ENCODE measurements around the gene LRRN4CL. TPM values are rescaled to one million over a fixed set of nuclear protein-coding genes. Genes with fewer than 3 reads are reported as not detected.

The LRRN4CL gene
- total RNA-seq, 1 donor from 2014 or later = 0.20 TPM

Other genes starting within 250 kb of the LRRN4CL start
- 476 to 526 TPM (median 514 TPM) in 3 replicates for gene AHNAK, start 142.7 kb downstream of the LRRN4CL start, total RNA-seq
- 1,000 to 1,202 TPM (median 1,017 TPM) in 3 replicates for gene EEF1G, start 115.6 kb downstream of the LRRN4CL start, total RNA-seq
- 9.6 to 15.2 TPM (median 11.8 TPM) in 3 replicates for gene TUT1, start 98.0 kb downstream of the LRRN4CL start, total RNA-seq
- 81.7 to 89.3 TPM (median 83.0 TPM) in 3 replicates for gene MTA2, start 87.7 kb downstream of the LRRN4CL start, total RNA-seq
- gene EML3, start 76.8 kb downstream of the LRRN4CL start, total RNA-seq = 55.2 to 76.6 TPM (median 58.9 TPM) in 3 replicates
- 2.4 to 5.8 TPM (median 3.5 TPM) in 3 replicates for gene ROM1, start 76.3 kb downstream of the LRRN4CL start, total RNA-seq
- 35.3 to 40.1 TPM (median 37.7 TPM) in 3 replicates for gene B3GAT3, start 67.5 kb downstream of the LRRN4CL start, total RNA-seq
- gene GANAB, start 42.9 kb downstream of the LRRN4CL start, total RNA-seq = 348 to 394 TPM (median 359 TPM) in 3 replicates
- 17.0 to 18.1 TPM (median 17.2 TPM) in 3 replicates for gene INTS5, start 36.2 kb downstream of the LRRN4CL start, total RNA-seq
- 39.0 to 61.1 TPM (median 47.5 TPM) in 3 replicates for gene C11orf98, start 24.3 kb downstream of the LRRN4CL start, total RNA-seq
- 7.8 to 8.4 TPM (median 8.4 TPM) in 3 replicates for gene CSKMT, start 24.2 kb downstream of the LRRN4CL start, total RNA-seq
- gene UQCC3, start 17.9 kb downstream of the LRRN4CL start, total RNA-seq = 4.8 to 5.7 TPM (median 5.5 TPM) in 3 replicates
- gene LBHD1, start 17.3 kb downstream of the LRRN4CL start, total RNA-seq = 2.8 to 8.3 TPM (median 4.2 TPM) in 3 replicates
- gene UBXN1, start 10.5 kb downstream of the LRRN4CL start, total RNA-seq = 72.0 to 82.2 TPM (median 81.6 TPM) in 3 replicates
- gene BSCL2, start 17.9 kb upstream of the LRRN4CL start, total RNA-seq = 36.6 to 76.0 TPM (median 43.2 TPM) in 3 replicates
- gene GNG3, start 18.1 kb upstream of the LRRN4CL start, total RNA-seq = not detected in 3 replicates
- gene HNRNPUL2, start 37.9 kb upstream of the LRRN4CL start, total RNA-seq = 43.6 to 53.8 TPM (median 45.6 TPM) in 3 replicates
- 33.0 to 36.8 TPM (median 36.7 TPM) in 3 replicates for gene TTC9C, start 39.0 kb upstream of the LRRN4CL start, total RNA-seq
- gene ZBTB3, start 64.6 kb upstream of the LRRN4CL start, total RNA-seq = 10.2 to 13.0 TPM (median 11.3 TPM) in 3 replicates
- gene POLR2G, start 72.0 kb upstream of the LRRN4CL start, total RNA-seq = 75.9 to 77.8 TPM (median 77.0 TPM) in 3 replicates
- 18.8 to 31.0 TPM (median 21.4 TPM) in 3 replicates for gene TAF6L, start 81.9 kb upstream of the LRRN4CL start, total RNA-seq
- gene TMEM179B, start 97.9 kb upstream of the LRRN4CL start, total RNA-seq = 29.4 to 44.9 TPM (median 35.1 TPM) in 3 replicates
- 11.4 to 16.2 TPM (median 14.7 TPM) in 3 replicates for gene TMEM223, start 102.5 kb upstream of the LRRN4CL start, total RNA-seq
- 51.3 to 69.5 TPM (median 52.4 TPM) in 3 replicates for gene NXF1, start 115.9 kb upstream of the LRRN4CL start, total RNA-seq
- 44.0 to 52.2 TPM (median 45.5 TPM) in 3 replicates for gene STX5, start 142.5 kb upstream of the LRRN4CL start, total RNA-seq
- gene TEX54, start 143.3 kb upstream of the LRRN4CL start, total RNA-seq = 0.65 TPM in 1 of 3 replicates, not detected in the others
- gene WDR74, start 150.1 kb upstream of the LRRN4CL start, total RNA-seq = 26.4 to 27.9 TPM (median 27.3 TPM) in 3 replicates
- 125 to 380 TPM (median 374 TPM) in 3 replicates for gene SLC3A2, start 191.4 kb upstream of the LRRN4CL start, total RNA-seq
- not detected in 3 replicates for gene CHRM1, start 231.8 kb upstream of the LRRN4CL start, total RNA-seq